OCI-LY7 (cell line): ENCODE data around the gene COL2A1. TPM values are rescaled to one million over a fixed set of nuclear protein-coding genes. Genes with fewer than 3 reads are reported as not detected.

ENCODE experiments used
- BruUV-seq: library from RNA; stranded (reverse); fragments of 400-500 nt; replicated peaks from 2 replicates; lab custom pipeline; 2021; lab: Mats Ljungman, UMichigan
- CTCF ChIA-PET: fragments of 300-600 bp; sonication (Branson Sonifier 250); formaldehyde crosslinking; loops from one replicate; lab custom pipeline; 2022; ENCODE audit warnings: antibody characterized with exemption; ENCODE audit not compliant: unreplicated experiment; lab: Charles Lee
- POLR2A ChIA-PET: fragments of 300-600 bp; sonication (Branson Sonifier 250); formaldehyde crosslinking; loops from one replicate; lab custom pipeline; 2022; ENCODE audit warnings: antibody characterized with exemption; lab: Charles Lee
- DNase-seq: peaks from one replicate; pipeline ENCODE4 v3.0.0-alpha.2; 2015; ENCODE audit warnings: low spot score
- H2AFZ ChIP-seq: fragments of 200-600 bp; sonication (generic), shearing (Covaris generic); 2 replicates; pipeline ENCODE4 v1.6.1; 2014; ENCODE audit warnings: mild to moderate bottlenecking, antibody characterized with exemption, low read length, moderate library complexity
- H3K27ac ChIP-seq: fragments of 200-600 bp; sonication (generic); 2 replicates; pipeline ENCODE4 v1.5.1; 2014; ENCODE audit warnings: mixed run types, low read depth, mild to moderate bottlenecking, moderate library complexity, low read length, inconsistent platforms; ENCODE audit not compliant: poor library complexity, severe bottlenecking
- H3K36me3 ChIP-seq: fragments of 200-600 bp; sonication (generic); 2 replicates; pipeline ENCODE4 v1.6.1; 2014; ENCODE audit warnings: mild to moderate bottlenecking, antibody characterized with exemption, low read length, moderate library complexity, mixed read lengths; ENCODE audit not compliant: insufficient read depth
- H3K4me1 ChIP-seq: fragments of 200-600 bp; sonication (generic); 2 replicates; pipeline ENCODE4 v1.5.1; 2014; ENCODE audit warnings: mild to moderate bottlenecking, low read length; ENCODE audit not compliant: insufficient read depth, poor library complexity, severe bottlenecking
- H3K4me2 ChIP-seq: fragments of 200-600 bp; sonication (generic); 2 replicates; pipeline ENCODE4 v1.6.1; 2014; ENCODE audit warnings: mild to moderate bottlenecking, low read length
- H3K4me3 ChIP-seq: fragments of 200-600 bp; sonication (generic); 2 replicates; pipeline ENCODE4 v1.5.1; 2014; ENCODE audit warnings: mild to moderate bottlenecking, low read depth, low read length; ENCODE audit not compliant: poor library complexity, severe bottlenecking
- H3K79me2 ChIP-seq: fragments of 200-600 bp; sonication (generic); 2 replicates; pipeline ENCODE4 v1.6.1; 2016; ENCODE audit warnings: low read depth, mild to moderate bottlenecking, low read length, moderate library complexity, mixed read lengths; ENCODE audit not compliant: insufficient read depth
- H3K9me2 ChIP-seq: fragments of 200-600 bp; sonication (generic); 2 replicates; pipeline ENCODE4 v1.6.1; 2016; ENCODE audit warnings: mild to moderate bottlenecking, low read length, mixed read lengths; ENCODE audit not compliant: insufficient read depth
- H3K9me3 ChIP-seq: fragments of 200-600 bp; sonication (generic); 2 replicates; pipeline ENCODE4 v1.6.1; 2014; ENCODE audit warnings: mild to moderate bottlenecking, mixed run types, low read length, mixed read lengths
- H4K20me1 ChIP-seq: fragments of 200-600 bp; sonication (generic); 2 replicates; pipeline ENCODE4 v1.6.1; 2014; ENCODE audit warnings: mild to moderate bottlenecking, antibody characterized with exemption, low read length, moderate library complexity, mixed read lengths; ENCODE audit not compliant: insufficient read depth
- EZH2phosphoT487 ChIP-seq: fragments of 200-600 bp; sonication (generic); IDR thresholded peaks from 2 replicates; pipeline ENCODE4 v1.6.1; 2018; ENCODE audit warnings: low read depth, borderline replicate concordance, mild to moderate bottlenecking, mixed run types, antibody characterized with exemption, low read length, moderate library complexity, mixed read lengths
- intact Hi-C: fragments of 100-400 bp; cut with micrococcal nuclease; formaldehyde crosslinking; loops from one replicate; pipeline ENCODE4 v1.10.0; 2022; ENCODE audit not compliant: unreplicated experiment
- total RNA-seq, 2 experiments: library from RNA; depleted of rRNA in 1 of 2; stranded (reverse); fragments of >200 nt in 1 of 2; shearing (Covaris generic) in 1 of 2; gene quantifications; 2 replicates each; pipeline ENCODE4 v1.2.3, GENCODE V29; 2014 to 2022
- TF ChIP-seq, protein P1 (sequence below): fragments of 200-600 bp; sonication (generic); conservative IDR thresholded peaks from 2 replicates; pipeline ENCODE4 v1.5.1; 2014; ENCODE audit warnings: mild to moderate bottlenecking, antibody characterized with exemption, low read length, moderate library complexity, mixed read lengths

Gene COL2A1
- total RNA-seq, 2 experiments from 2014 or later = 0.08 TPM; not detected in 1

DNA sequence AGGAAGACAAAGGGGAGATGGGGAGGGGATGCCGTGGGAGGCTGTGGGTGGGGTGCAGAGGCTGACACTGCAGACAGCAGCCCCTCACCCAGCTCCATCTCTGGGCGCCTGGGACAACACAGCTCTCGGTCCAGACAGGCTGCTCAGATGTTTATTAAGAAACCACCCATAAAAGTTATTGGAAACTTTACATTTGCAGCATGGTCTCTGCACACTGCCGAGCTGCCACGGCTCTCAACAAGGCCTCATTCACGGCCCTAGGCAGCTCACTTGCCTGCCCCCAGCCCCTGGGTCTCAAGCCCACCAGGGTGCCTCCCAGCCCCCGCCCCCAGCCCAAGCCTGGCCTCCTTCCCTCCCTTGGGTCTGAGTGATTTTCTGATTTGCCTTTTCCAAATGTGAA is 21.0 kb upstream of the COL2A1 start:
- intact Hi-C loops = no loop called here
- Histone ChIP-seq H3K9me3 (no peaks in the 10 kb centered on the region), H4K20me1 (no peaks in the 10 kb centered on the region), H3K9me2 (no peaks in the 10 kb centered on the region), H3K4me1 (no peaks in the 10 kb centered on the region), H3K27ac (no peak overlapping the region), H3K4me2 (no peak overlapping the region), H3K4me3 (no peak overlapping the region), H3K36me3 (no peaks in the 10 kb centered on the region), H2AFZ (no peak overlapping the region), H3K79me2 (no peaks in the 10 kb centered on the region)
- DNase-seq = no peak
- ChIA-PET POLR2A (no interaction called here), CTCF (interaction anchor here (0.6 kb wide), 1 partner anchor 10 kb away, joined by 3 read pairs; no protein-coding TSS in a partner anchor)
- BruUV-seq = no TSS peak
- TF ChIP-seq, protein P1, sequence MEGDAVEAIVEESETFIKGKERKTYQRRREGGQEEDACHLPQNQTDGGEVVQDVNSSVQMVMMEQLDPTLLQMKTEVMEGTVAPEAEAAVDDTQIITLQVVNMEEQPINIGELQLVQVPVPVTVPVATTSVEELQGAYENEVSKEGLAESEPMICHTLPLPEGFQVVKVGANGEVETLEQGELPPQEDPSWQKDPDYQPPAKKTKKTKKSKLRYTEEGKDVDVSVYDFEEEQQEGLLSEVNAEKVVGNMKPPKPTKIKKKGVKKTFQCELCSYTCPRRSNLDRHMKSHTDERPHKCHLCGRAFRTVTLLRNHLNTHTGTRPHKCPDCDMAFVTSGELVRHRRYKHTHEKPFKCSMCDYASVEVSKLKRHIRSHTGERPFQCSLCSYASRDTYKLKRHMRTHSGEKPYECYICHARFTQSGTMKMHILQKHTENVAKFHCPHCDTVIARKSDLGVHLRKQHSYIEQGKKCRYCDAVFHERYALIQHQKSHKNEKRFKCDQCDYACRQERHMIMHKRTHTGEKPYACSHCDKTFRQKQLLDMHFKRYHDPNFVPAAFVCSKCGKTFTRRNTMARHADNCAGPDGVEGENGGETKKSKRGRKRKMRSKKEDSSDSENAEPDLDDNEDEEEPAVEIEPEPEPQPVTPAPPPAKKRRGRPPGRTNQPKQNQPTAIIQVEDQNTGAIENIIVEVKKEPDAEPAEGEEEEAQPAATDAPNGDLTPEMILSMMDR = no peak
- no peak for TF ChIP-seq EZH2phosphoT487

DNA sequence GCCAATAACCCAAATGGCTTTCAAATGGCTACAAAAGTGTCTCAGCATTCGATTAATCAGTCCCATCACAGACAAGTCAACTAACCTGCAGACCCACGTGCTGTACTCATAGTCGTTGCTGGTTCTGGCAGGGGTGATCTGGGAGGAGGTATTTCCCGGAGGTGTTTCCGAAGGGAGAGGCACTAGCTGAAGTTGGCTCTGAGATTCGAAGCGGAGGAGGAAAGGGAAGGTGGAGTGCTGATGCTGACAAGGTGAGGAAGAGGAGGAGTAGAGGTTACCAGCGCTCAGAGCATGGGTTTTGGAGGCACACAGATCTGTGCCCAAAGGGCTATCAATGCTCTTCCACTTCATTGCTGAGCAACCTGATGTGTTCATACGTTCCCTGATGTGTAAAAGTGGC is 20.5 kb upstream of the COL2A1 start:
- Histone ChIP-seq H3K36me3 (no peaks in the 10 kb centered on the region), H3K79me2 (no peaks in the 10 kb centered on the region), H3K9me2 (no peaks in the 10 kb centered on the region), H2AFZ (no peak overlapping the region), H3K27ac (no peak overlapping the region), H3K4me3 (no peak overlapping the region), H3K4me2 (no peak overlapping the region), H4K20me1 (no peaks in the 10 kb centered on the region), H3K9me3 (no peaks in the 10 kb centered on the region), H3K4me1 (no peaks in the 10 kb centered on the region)
- ChIA-PET CTCF (no interaction called here), POLR2A (no interaction called here)
- TF ChIP-seq, protein P1 = no peak
- no peak for TF ChIP-seq EZH2phosphoT487
- DNase-seq = no peak
- no TSS peak for BruUV-seq
- intact Hi-C loops = no loop called here

DNA sequence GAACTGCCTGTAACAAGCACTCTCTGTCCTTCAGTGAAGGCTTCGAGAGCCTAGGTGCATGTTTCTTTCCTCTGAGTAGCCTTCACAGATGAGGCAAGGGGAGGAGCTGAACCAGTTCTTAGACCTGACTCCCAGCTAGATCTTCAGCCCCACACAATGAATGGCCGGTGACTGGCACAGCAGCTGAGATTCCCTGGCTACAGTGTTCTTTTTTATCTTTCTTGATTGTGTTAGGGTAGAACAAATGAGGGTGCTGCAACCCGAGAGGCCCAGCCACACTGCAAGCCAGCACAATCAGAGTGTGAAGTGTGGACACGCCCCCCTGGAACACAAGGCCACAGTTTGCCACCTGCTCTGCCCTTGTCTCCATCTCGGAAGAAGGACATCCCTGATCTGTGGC is 19.1 kb upstream of the COL2A1 start:
- H3K27ac ChIP-seq = no peak overlapping the region
- no peak for TF ChIP-seq EZH2phosphoT487
- TF ChIP-seq, protein P1 = no peak
- no peak for DNase-seq
- POLR2A ChIA-PET = interaction anchor here (1.1 kb wide), 1 partner anchor 23 kb away, joined by 3 read pairs; no protein-coding TSS in a partner anchor
- intact Hi-C loops = no loop called here
- no peak overlapping the region for H2AFZ ChIP-seq
- no peaks in the 10 kb centered on the region for H3K79me2 ChIP-seq
- no peaks in the 10 kb centered on the region for H3K9me2 ChIP-seq
- no peaks in the 10 kb centered on the region for H4K20me1 ChIP-seq
- H3K4me1 ChIP-seq = no peaks in the 10 kb centered on the region
- BruUV-seq = no TSS peak
- CTCF ChIA-PET = no interaction called here
- H3K9me3 ChIP-seq = no peaks in the 10 kb centered on the region
- no peak overlapping the region for H3K4me2 ChIP-seq
- H3K4me3 ChIP-seq = no peak overlapping the region
- H3K36me3 ChIP-seq = no peaks in the 10 kb centered on the region
